B cell (primary cell): ENCODE results near the gene CTDSPL. TPM values are rescaled to one million over a fixed set of nuclear protein-coding genes. Genes with fewer than 3 reads are reported as not detected.

Experiments used
- ATAC-seq: fragments of 200-7000 bp; cut with Tn5 transposase; one replicate; pipeline ENCODE4 v1.10.0; 2021; ENCODE audit warnings: low read depth, mild to moderate bottlenecking, moderate number of reproducible peaks, moderate library complexity
- CTCF ChIA-PET: fragments of 350-600 bp; sonication (Branson Sonifier 250); formaldehyde crosslinking; loops from one replicate; lab custom pipeline; 2021; ENCODE audit warnings: antibody characterized with exemption, inconsistent platforms; lab: Charles Lee
- POLR2A ChIA-PET: fragments of 350-600 bp; sonication (Branson Sonifier 250); formaldehyde crosslinking; loops from one replicate; lab custom pipeline; 2021; ENCODE audit warnings: antibody characterized with exemption; lab: Charles Lee
- DNase-seq: peaks from one replicate; pipeline ENCODE4 v3.0.0; 2013
- H2AFZ ChIP-seq: 2 replicates; pipeline ENCODE4 v1.6.1; 2012; ENCODE audit warnings: mild to moderate bottlenecking, low read depth, low read length; ENCODE audit not compliant: insufficient read depth, poor library complexity, severe bottlenecking
- H3K27ac ChIP-seq, 2 donors: 1 replicate in 1 of 2; 2 replicates in 1 of 2; pipeline ENCODE4 v1.5.1; 2012 to 2013; ENCODE audit warnings: low read length in 2 of 2, mild to moderate bottlenecking in 2 of 2, moderate library complexity in 1 of 2
- H3K27me3 ChIP-seq, 4 experiments: fragments of 200-600 bp in 1 of 4; sonication (generic) in 1 of 4; replicated peaks in 1 of 4; 1 replicate in 2 of 4; 2 replicates in 2 of 4; pipeline versions ENCODE4 v1.6.1 to v1.7.0; 2013 to 2016; ENCODE audit warnings: low read length in 3 of 4, mild to moderate bottlenecking in 2 of 4, mixed read lengths in 1 of 4, moderate library complexity in 1 of 4; ENCODE audit not compliant: insufficient read depth in 4 of 4, control insufficient read depth in 3 of 4; ENCODE audit errors: control extremely low read depth in 1 of 4
- H3K36me3 ChIP-seq, 2 experiments: replicated peaks in 1 of 2; 1 replicate in 1 of 2; 2 replicates in 1 of 2; pipeline versions ENCODE4 v1.6.1 to v1.7.1; 2013; ENCODE audit warnings: low read length in 1 of 2; ENCODE audit not compliant: insufficient read depth in 2 of 2, control insufficient read depth in 1 of 2; ENCODE audit errors: control extremely low read depth in 1 of 2, extremely low read depth in 1 of 2
- H3K4me1 ChIP-seq, 2 donors: fragments of 200-600 bp in 1 of 2; sonication (generic) in 1 of 2; 1 replicate in 1 of 2; 2 replicates in 1 of 2; pipeline versions ENCODE4 v1.5.1 to v1.6.1; 2013 to 2017; ENCODE audit warnings: low read length in 2 of 2; ENCODE audit not compliant: control insufficient read depth in 2 of 2, insufficient read depth in 2 of 2
- H3K4me2 ChIP-seq: replicated peaks from 2 replicates; pipeline ENCODE3; 2012; ENCODE audit warnings: mild to moderate bottlenecking, low read depth, low read length; ENCODE audit not compliant: poor library complexity, severe bottlenecking
- H3K4me3 ChIP-seq, 5 experiments: fragments of 200-600 bp in 1 of 5; sonication (generic) in 1 of 5; 1 replicate in 3 of 5; 2 replicates in 2 of 5; pipeline versions ENCODE4 v1.5.1 to v1.7.0; 2011 to 2016; ENCODE audit warnings: low read length in 4 of 5, mild to moderate bottlenecking in 4 of 5, low read depth in 2 of 5, control low read depth in 1 of 5, moderate library complexity in 1 of 5; ENCODE audit not compliant: insufficient read depth in 1 of 5; ENCODE audit errors: control extremely low read depth in 1 of 5, extremely low read depth in 1 of 5
- H3K79me2 ChIP-seq: fragments of 200-600 bp; sonication (generic); one replicate; pipeline ENCODE4 v1.6.0; 2016; ENCODE audit warnings: low read length; ENCODE audit not compliant: control insufficient read depth, insufficient read depth
- H3K9ac ChIP-seq: fragments of 200-600 bp; sonication (generic); 2 replicates; pipeline ENCODE4 v1.6.1; 2017; ENCODE audit warnings: mild to moderate bottlenecking, low read length, moderate library complexity
- H3K9me3 ChIP-seq, 3 donors: one replicate each; pipeline versions ENCODE4 v1.6.1 to v1.7.1; 2013; ENCODE audit warnings: low read length in 2 of 3; ENCODE audit not compliant: control insufficient read depth in 2 of 3, insufficient read depth in 1 of 3; ENCODE audit errors: control extremely low read depth in 1 of 3
- H4K20me1 ChIP-seq: 2 replicates; pipeline ENCODE4 v1.6.0; 2012; ENCODE audit warnings: mild to moderate bottlenecking, low read length; ENCODE audit not compliant: insufficient read depth, control insufficient read depth, poor library complexity, severe bottlenecking
- H3K27ac Mint-ChIP-seq: one replicate; pipeline ENCODE4 v1.8.0; 2021; ENCODE audit warnings: mixed read lengths
- H3K27me3 Mint-ChIP-seq: one replicate; pipeline ENCODE4 v1.8.0; 2021; ENCODE audit warnings: mixed read lengths
- H3K4me1 Mint-ChIP-seq: one replicate; pipeline ENCODE4 v1.8.0; 2021; ENCODE audit warnings: mixed read lengths
- H3K4me3 Mint-ChIP-seq: one replicate; pipeline ENCODE4 v1.8.0; 2021; ENCODE audit warnings: mixed read lengths
- H3K9me3 Mint-ChIP-seq: one replicate; pipeline ENCODE4 v1.8.0; 2022; ENCODE audit warnings: mixed read lengths; ENCODE audit not compliant: insufficient read depth
- EZH2 ChIP-seq: IDR thresholded peaks from 2 replicates; pipeline ENCODE4 v1.6.1; 2012; ENCODE audit warnings: borderline replicate concordance, low read depth, mild to moderate bottlenecking, moderate library complexity, low read length; ENCODE audit not compliant: insufficient read depth, poor library complexity, severe bottlenecking
- WGBS: methylation state at CpG from one replicate; pipeline ENCODE4 v1.1.5; 2013; ENCODE audit warnings: missing lambda C conversion rate; ENCODE audit not compliant: insufficient coverage; 5-methylcytosine and 5-hydroxymethylcytosine counted together
- intact Hi-C: fragments of 100-400 bp; cut with micrococcal nuclease; formaldehyde crosslinking; loops from one replicate; pipeline ENCODE4 v1.10.0; 2022
- polyA plus RNA-seq: library from polyadenylated mRNA; depleted of rRNA; stranded (reverse); fragments of >200 nt; gene quantifications from 2 replicates; pipeline ENCODE4 v1.2.3, GENCODE V29; 2012
- total RNA-seq, 2 donors: library from RNA; stranded (reverse); fragments of 120-200 nt in 1 of 2; gene quantifications; 1 replicate in 1 of 2; 2 replicates in 1 of 2; pipeline versions ENCODE4 v1.2.3 to v1.2.4, GENCODE V29; 2013 to 2022
- TF ChIP-seq, protein P1 (sequence below): fragments of 200-600 bp; IDR thresholded peaks from one replicate; pipeline ENCODE4 v1.8.0; 2022; ENCODE audit warnings: antibody characterized with exemption, mild to moderate bottlenecking

The CTDSPL gene
- total and polyA plus RNA-seq, 2 donors (not counting 1 experiment from before 2014, with no cell fraction given), result not detected

DNA sequence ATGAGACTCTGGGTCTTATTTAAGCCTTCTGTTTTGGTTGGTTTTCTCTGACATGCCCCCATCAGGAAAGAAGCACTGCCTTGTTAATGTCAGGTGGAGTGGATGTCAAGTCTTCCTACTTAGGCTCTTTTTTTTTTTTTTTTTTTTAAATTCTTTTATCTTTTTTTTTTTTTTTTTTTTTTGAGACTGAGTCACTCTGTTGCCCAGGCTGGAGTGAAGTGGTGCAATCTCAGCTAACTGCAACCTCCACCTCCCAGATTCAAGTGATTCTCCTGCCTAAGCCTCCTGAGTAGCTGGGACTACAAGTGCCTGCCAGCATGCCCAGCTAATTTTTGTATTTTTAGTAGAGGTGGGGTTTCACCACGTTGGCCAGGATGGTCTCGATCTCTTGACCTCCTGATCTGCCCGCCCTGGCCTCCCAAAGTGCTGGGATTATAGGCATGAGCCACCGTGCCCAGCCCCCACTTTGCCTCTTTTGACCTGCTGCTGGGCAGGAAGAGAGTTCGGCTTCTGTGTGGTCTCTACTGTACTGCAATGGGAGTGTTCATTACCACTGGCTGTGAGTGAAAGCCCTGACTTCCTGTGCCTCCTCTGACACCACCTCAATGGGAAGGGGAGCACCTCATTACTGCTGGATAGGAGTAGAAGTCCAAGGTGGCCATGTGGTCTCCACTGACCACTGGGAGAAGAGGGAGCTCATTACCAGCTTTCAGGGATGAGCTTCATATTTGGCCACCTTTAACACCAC, 10.9 kb downstream of the CTDSPL start:
- POLR2A ChIA-PET, result no interaction called here
- no peak for ATAC-seq
- 95% methylated on average over 5 of the region's 5 CpGs for WGBS

DNA sequence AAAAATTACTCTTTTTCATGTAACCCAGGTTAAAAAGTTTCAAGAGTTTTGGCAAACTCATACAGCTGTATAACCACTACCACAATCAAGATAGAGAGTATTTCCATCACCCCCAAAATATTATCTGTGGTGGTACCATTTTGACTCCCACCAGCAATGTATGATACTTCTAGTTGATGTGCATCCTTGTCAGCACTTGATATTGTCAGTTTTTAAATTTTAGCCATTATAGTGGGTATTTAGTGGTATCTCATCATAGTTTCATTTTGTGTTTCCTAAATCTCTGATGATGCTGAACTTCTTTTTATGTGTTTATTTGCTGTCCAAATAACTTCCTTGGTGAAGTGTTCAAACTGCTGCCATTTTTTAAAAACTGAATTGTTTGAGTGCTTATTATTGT, 14.6 kb downstream of the CTDSPL start:
- H3K9me3 ChIP-seq, result peaks cover 0 to 14% (median 14%) of the 10 kb centered on the region in 3 donors
- H3K27me3 Mint-ChIP-seq, result peaks cover 4% of the 10 kb centered on the region
- no peak overlapping the region for H3K27ac Mint-ChIP-seq
- H3K79me2 ChIP-seq, result no peaks in the 10 kb centered on the region
- no peak overlapping the region for H3K9ac ChIP-seq
- no peak overlapping the region for H3K4me3 Mint-ChIP-seq
- no peaks in the 10 kb centered on the region for H3K36me3 ChIP-seq
- H3K4me1 Mint-ChIP-seq, result no peaks in the 10 kb centered on the region
- no peaks in the 10 kb centered on the region for H4K20me1 ChIP-seq
- H3K27me3 ChIP-seq, result peaks cover 0 to 4% (median 0%) of the 10 kb centered on the region in 4 experiments
- no peak overlapping the region for H3K4me3 ChIP-seq
- H3K4me1 ChIP-seq, result no peaks in the 10 kb centered on the region
- H3K4me2 ChIP-seq, result no peak overlapping the region
- intact Hi-C loops, result no loop called here
- DNase-seq (no peak), ATAC-seq (no peak)
- TF ChIP-seq, protein P1, sequence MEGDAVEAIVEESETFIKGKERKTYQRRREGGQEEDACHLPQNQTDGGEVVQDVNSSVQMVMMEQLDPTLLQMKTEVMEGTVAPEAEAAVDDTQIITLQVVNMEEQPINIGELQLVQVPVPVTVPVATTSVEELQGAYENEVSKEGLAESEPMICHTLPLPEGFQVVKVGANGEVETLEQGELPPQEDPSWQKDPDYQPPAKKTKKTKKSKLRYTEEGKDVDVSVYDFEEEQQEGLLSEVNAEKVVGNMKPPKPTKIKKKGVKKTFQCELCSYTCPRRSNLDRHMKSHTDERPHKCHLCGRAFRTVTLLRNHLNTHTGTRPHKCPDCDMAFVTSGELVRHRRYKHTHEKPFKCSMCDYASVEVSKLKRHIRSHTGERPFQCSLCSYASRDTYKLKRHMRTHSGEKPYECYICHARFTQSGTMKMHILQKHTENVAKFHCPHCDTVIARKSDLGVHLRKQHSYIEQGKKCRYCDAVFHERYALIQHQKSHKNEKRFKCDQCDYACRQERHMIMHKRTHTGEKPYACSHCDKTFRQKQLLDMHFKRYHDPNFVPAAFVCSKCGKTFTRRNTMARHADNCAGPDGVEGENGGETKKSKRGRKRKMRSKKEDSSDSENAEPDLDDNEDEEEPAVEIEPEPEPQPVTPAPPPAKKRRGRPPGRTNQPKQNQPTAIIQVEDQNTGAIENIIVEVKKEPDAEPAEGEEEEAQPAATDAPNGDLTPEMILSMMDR, result no peak
- TF ChIP-seq EZH2, result no peak
- peaks cover 8% of the 10 kb centered on the region for H3K9me3 Mint-ChIP-seq
- CTCF ChIA-PET, result no interaction called here
- no peak overlapping the region for H3K27ac ChIP-seq
- POLR2A ChIA-PET, result no interaction called here
- H2AFZ ChIP-seq, result no peak overlapping the region

More for the DNA sequence above, 10.9 kb downstream of the CTDSPL start:
- H3K27me3 Mint-ChIP-seq, result peaks cover 18% of the 10 kb centered on the region
- peaks cover 8% of the 10 kb centered on the region for H3K9me3 Mint-ChIP-seq
- Histone ChIP-seq H4K20me1 (no peaks in the 10 kb centered on the region), H3K9me3 (peaks cover 0 to 18% (median 14%) of the 10 kb centered on the region in 3 donors), H3K4me3 (no peak overlapping the region), H3K79me2 (no peaks in the 10 kb centered on the region), H3K27ac (no peak overlapping the region), H2AFZ (no peak overlapping the region), H3K36me3 (no peaks in the 10 kb centered on the region), H3K27me3 (peaks cover 0 to 6% (median 0%) of the 10 kb centered on the region in 4 experiments), H3K9ac (no peak overlapping the region), H3K4me2 (no peak overlapping the region), H3K4me1 (no peaks in the 10 kb centered on the region)
- TF ChIP-seq EZH2, result no peak
- TF ChIP-seq, protein P1, result no peak
- intact Hi-C loops, result no loop called here
- DNase-seq, result no peak
- H3K4me1 Mint-ChIP-seq, result no peaks in the 10 kb centered on the region
- H3K27ac Mint-ChIP-seq, result no peak overlapping the region
- no peak overlapping the region for H3K4me3 Mint-ChIP-seq
- CTCF ChIA-PET, result no interaction called here
